DND-41 (cell line): ENCODE results near the gene SUPT20HL2.
"Not testable (repeated sequence)": the region's sequence is repeated elsewhere in the genome, so short reads cannot be mapped to it uniquely, and the experiment has no call there.

Source experiments
- CTCF ChIP-seq: IDR thresholded peaks from 2 replicates; pipeline ENCODE4 v1.5.1; 2012; ENCODE audit warnings: borderline replicate concordance, low read length, moderate library complexity, mild to moderate bottlenecking; ENCODE audit not compliant: poor library complexity, severe bottlenecking; ENCODE audit errors: extremely low read depth
- EZH2 ChIP-seq: IDR thresholded peaks from 3 replicates; pipeline ENCODE4 v1.6.1; 2012; ENCODE audit warnings: borderline replicate concordance, low read depth, mild to moderate bottlenecking, moderate library complexity, low read length, inconsistent platforms; ENCODE audit not compliant: severe bottlenecking

- TF ChIP-seq CTCF, EZH2: not testable (repeated sequence)
Measured at GRCh38 chrX:24308803-24309202, 5.1 kb downstream of the SUPT20HL2 start.
